HEK293 (cell line): ENCODE results near the gene OPRM1.

ENCODE experiments used
- CTCF ChIA-PET: fragments of 350-600 bp; formaldehyde crosslinking; extraction: SDS; loops from one replicate; lab custom pipeline; 2021; ENCODE audit warnings: antibody characterized with exemption; lab: Yijun Ruan, JAX
- POLR2A ChIA-PET: fragments of 300-600 bp; formaldehyde crosslinking; extraction: SDS; loops from one replicate; lab custom pipeline; 2020; ENCODE audit warnings: antibody characterized with exemption, inconsistent platforms; lab: Yijun Ruan, JAX
- H3K27ac ChIP-seq: fragments of 200-500 bp; sonication (Bioruptor generic); 2 replicates; pipeline ENCODE4 v1.5.1; 2014; ENCODE audit warnings: low read depth, low read length, control low read depth, inconsistent platforms; ENCODE audit errors: extremely low read depth
- H3K36me3 ChIP-seq, 2 experiments: fragments of 200-500 bp in 1 of 2; sonication (Bioruptor generic) in 1 of 2; 1 replicate in 1 of 2; 2 replicates in 1 of 2; pipeline ENCODE4 v1.5.1; 2014 to 2017; ENCODE audit warnings: inconsistent platforms in 2 of 2, low read length in 2 of 2; ENCODE audit not compliant: control insufficient read depth in 2 of 2, insufficient read depth in 1 of 2
- H3K4me1 ChIP-seq: fragments of 200-500 bp; sonication (Bioruptor generic); 2 replicates; pipeline ENCODE4 v1.5.1; 2014; ENCODE audit warnings: mild to moderate bottlenecking, low read length, inconsistent platforms; ENCODE audit not compliant: control insufficient read depth, insufficient read depth
- H3K4me3 ChIP-seq: 2 replicates; pipeline ENCODE4 v1.5.1; 2011; ENCODE audit warnings: low read depth, mild to moderate bottlenecking, control low read depth, low read length, moderate library complexity
- H3K9me3 ChIP-seq: fragments of 200-500 bp; sonication (Bioruptor generic); 2 replicates; pipeline ENCODE4 v1.5.1; 2014; ENCODE audit warnings: low read depth, low read length, inconsistent platforms; ENCODE audit not compliant: control insufficient read depth, insufficient read depth
- AEBP2 ChIP-seq: fragments of 450-650 bp; formaldehyde crosslinking; IDR thresholded peaks from 2 replicates; pipeline ENCODE4 v1.5.1; 2016; ENCODE audit warnings: missing biosample characterization, missing genetic modification characterization, borderline replicate concordance
- GFI1B ChIP-seq: fragments of 450-650 bp; formaldehyde crosslinking; IDR thresholded peaks from 2 replicates; pipeline ENCODE4 v1.5.1; 2016; ENCODE audit warnings: missing biosample characterization, missing genetic modification characterization
- KLF17 ChIP-seq: fragments of 450-650 bp; formaldehyde crosslinking; IDR thresholded peaks from 2 replicates; pipeline ENCODE4 v1.5.1; 2016; ENCODE audit warnings: missing biosample characterization, missing genetic modification characterization
- PRDM2 ChIP-seq: fragments of 450-650 bp; formaldehyde crosslinking; IDR thresholded peaks from 2 replicates; pipeline ENCODE4 v1.5.1; 2016; ENCODE audit warnings: missing biosample characterization, missing genetic modification characterization, borderline replicate concordance
- ZBTB10 ChIP-seq: fragments of 450-650 bp; formaldehyde crosslinking; IDR thresholded peaks from 2 replicates; pipeline ENCODE4 v1.5.1; 2016; ENCODE audit warnings: missing biosample characterization, missing genetic modification characterization
- ZFHX2 ChIP-seq: fragments of 450-650 bp; formaldehyde crosslinking; conservative IDR thresholded peaks from 2 replicates; pipeline ENCODE4 v1.5.1; 2016; ENCODE audit warnings: missing biosample characterization, missing genetic modification characterization
- ZFP69B ChIP-seq: fragments of 450-650 bp; formaldehyde crosslinking; IDR thresholded peaks from 2 replicates; pipeline ENCODE4 v1.5.1; 2016; ENCODE audit warnings: missing biosample characterization, missing genetic modification characterization
- ZNF19 ChIP-seq: fragments of 450-650 bp; formaldehyde crosslinking; IDR thresholded peaks from 2 replicates; pipeline ENCODE4; 2016; ENCODE audit warnings: missing biosample characterization, missing genetic modification characterization, low read depth
- ZNF335 ChIP-seq: fragments of 450-650 bp; formaldehyde crosslinking; conservative IDR thresholded peaks from 2 replicates; pipeline ENCODE4 v1.5.1; 2016; ENCODE audit warnings: missing biosample characterization, missing genetic modification characterization
- ZNF416 ChIP-seq: fragments of 450-650 bp; formaldehyde crosslinking; IDR thresholded peaks from 2 replicates; pipeline ENCODE4 v1.5.1; 2016; ENCODE audit warnings: missing biosample characterization, missing genetic modification characterization
- ZNF449 ChIP-seq: fragments of 450-650 bp; formaldehyde crosslinking; IDR thresholded peaks from 2 replicates; pipeline ENCODE4 v1.5.1; 2017; ENCODE audit warnings: missing biosample characterization, mild to moderate bottlenecking, missing genetic modification characterization, moderate library complexity
- ZNF530 ChIP-seq: fragments of 450-650 bp; formaldehyde crosslinking; IDR thresholded peaks from 2 replicates; pipeline ENCODE4 v1.5.1; 2016; ENCODE audit warnings: low read depth, missing biosample characterization, missing genetic modification characterization
- ZNF701 ChIP-seq: fragments of 450-650 bp; formaldehyde crosslinking; IDR thresholded peaks from 2 replicates; pipeline ENCODE4 v1.5.1; 2016; ENCODE audit warnings: missing biosample characterization, missing genetic modification characterization
- ZNF777 ChIP-seq: fragments of 450-650 bp; formaldehyde crosslinking; IDR thresholded peaks from 2 replicates; pipeline ENCODE4 v1.5.1; 2017; ENCODE audit warnings: missing biosample characterization, missing genetic modification characterization, borderline replicate concordance
- ZNF792 ChIP-seq: fragments of 450-650 bp; formaldehyde crosslinking; IDR thresholded peaks from 2 replicates; pipeline ENCODE4 v1.5.1; 2016; ENCODE audit warnings: missing biosample characterization, missing genetic modification characterization

The OPRM1 gene

GRCh38 chr6:154157082-154157481 lies 118.0 kb downstream of the OPRM1 start:
- H3K27ac ChIP-seq = no peak overlapping the region
- H3K9me3 ChIP-seq = no peaks in the 10 kb centered on the region
- no peaks in the 10 kb centered on the region for H3K36me3 ChIP-seq
- no peaks in the 10 kb centered on the region for H3K4me1 ChIP-seq
- POLR2A ChIA-PET = no interaction called here
- 0 out of 2 replicates have a peak, but pooled peaks have one; percentile 38 for TF ChIP-seq ZFHX2 (tag by site-specific recombination)
- no peak for TF ChIP-seq ZNF416 (tag by site-specific recombination)
- TF ChIP-seq AEBP2 = no peak
- CTCF ChIA-PET = interaction anchor here (0.7 to 3.5 kb wide), 12 partner anchors 9 to 1776 kb away, joined by 3 to 28 read pairs (median 3); no protein-coding TSS in a partner anchor
- no peak overlapping the region for H3K4me3 ChIP-seq

- ChIA-PET POLR2A (no interaction called here), CTCF (interaction anchor here (0.5 to 3.5 kb wide), 11 partner anchors 33 to 1777 kb away, joined by 3 to 28 read pairs (median 3); no protein-coding TSS in a partner anchor)
- Histone ChIP-seq H3K4me3 (no peak overlapping the region), H3K4me1 (no peaks in the 10 kb centered on the region), H3K9me3 (no peaks in the 10 kb centered on the region), H3K27ac (no peak overlapping the region), H3K36me3 (no peaks in the 10 kb centered on the region)
- TF ChIP-seq ZBTB10 (tag by site-specific recombination) (no peak), ZNF701 (no peak), ZFP69B (no peak), ZNF335 (tag by site-specific recombination) (no peak), GFI1B (tag by site-specific recombination) (no peak), ZNF449 (no peak), ZNF530 (tag by site-specific recombination) (no peak), KLF17 (no peak), PRDM2 (tag by site-specific recombination) (no peak), ZNF792 (tag by site-specific recombination) (no peak), ZNF777 (tag by site-specific recombination) (no peak), ZNF19 (no peak)
Observed at GRCh38 chr6:154157706-154158105, 118.7 kb downstream of the OPRM1 start.
